Muscle layer of duodenum (tissue), 2 donors: ENCODE results near the gene PTGS1.
"Not testable (repeated sequence)": the region's sequence is repeated elsewhere in the genome, so short reads cannot be mapped to it uniquely, and the experiment has no call there.

ENCODE experiments used
- H3K27ac ChIP-seq: one replicate; pipeline ENCODE4 v1.7.0; 2013; ENCODE audit warnings: mild to moderate bottlenecking, low read length
- H3K27me3 ChIP-seq: one replicate; pipeline ENCODE4 v1.7.0; 2013; ENCODE audit warnings: low read depth, mild to moderate bottlenecking, control low read depth, low read length
- H3K36me3 ChIP-seq, 2 donors: one replicate each; pipeline ENCODE4 v1.7.0; 2013; ENCODE audit warnings: low read length in 2 of 2, control low read depth in 1 of 2, mild to moderate bottlenecking in 1 of 2; ENCODE audit not compliant: insufficient read depth in 2 of 2, control insufficient read depth in 1 of 2
- H3K4me1 ChIP-seq, 2 donors: one replicate each; pipeline ENCODE4 v1.7.0; 2013; ENCODE audit warnings: low read length in 2 of 2, mild to moderate bottlenecking in 2 of 2, control low read depth in 1 of 2, moderate library complexity in 1 of 2; ENCODE audit not compliant: insufficient read depth in 2 of 2, control insufficient read depth in 1 of 2
- H3K4me3 ChIP-seq, 2 donors: one replicate each; pipeline ENCODE4 v1.7.0; 2013; ENCODE audit warnings: low read length in 2 of 2, low read depth in 1 of 2, mild to moderate bottlenecking in 1 of 2
- H3K9me3 ChIP-seq, 2 donors: one replicate each; pipeline ENCODE4 v1.7.0; 2013; ENCODE audit warnings: low read length in 2 of 2, control low read depth in 1 of 2, mild to moderate bottlenecking in 1 of 2; ENCODE audit not compliant: control insufficient read depth in 1 of 2
- donor health status: healthy.

Gene PTGS1

DNA sequence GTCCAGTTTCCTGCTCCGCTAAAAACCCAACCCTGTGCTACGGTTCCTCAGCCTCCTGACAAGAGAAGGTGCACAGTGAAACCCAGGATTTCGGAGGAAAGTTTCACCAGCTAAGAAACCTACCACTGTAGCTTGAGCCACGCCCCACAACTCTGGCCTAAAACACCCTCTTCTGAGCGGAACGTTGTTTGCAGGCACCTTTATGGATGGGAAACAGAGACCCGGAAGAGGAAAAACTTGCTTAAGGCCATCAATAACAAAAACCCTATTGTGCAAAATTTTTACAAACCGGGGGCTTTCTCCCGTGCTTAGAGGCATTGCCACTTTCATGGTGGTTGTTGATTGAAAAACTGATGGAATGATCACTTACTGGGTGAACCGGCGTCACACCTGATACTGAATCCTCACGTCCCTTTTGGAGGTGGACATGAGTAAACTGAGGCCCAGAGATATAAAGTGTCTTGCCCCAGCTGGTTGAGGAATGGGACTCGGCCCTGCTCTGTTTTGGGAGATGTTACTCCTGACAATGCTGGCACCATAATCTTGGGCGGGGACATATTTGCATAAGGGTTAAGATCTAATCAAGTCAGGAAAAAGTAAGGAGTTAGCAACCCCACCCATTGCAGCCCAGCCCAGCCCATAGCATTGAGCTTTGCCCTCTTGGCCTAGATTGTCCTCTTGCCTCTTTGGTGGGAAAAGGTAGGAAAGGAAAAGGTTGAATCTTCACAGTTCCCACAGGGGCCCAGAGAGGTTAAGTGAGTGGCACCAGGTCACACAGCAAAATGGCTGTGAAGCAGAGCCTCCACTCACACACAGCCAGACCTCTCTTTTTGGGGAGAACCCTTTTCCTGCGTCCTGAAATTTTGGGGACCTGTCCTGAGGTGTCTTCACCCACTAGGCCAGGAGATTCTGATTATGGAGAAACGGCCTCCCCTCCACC lies 23.2 kb upstream of the PTGS1 start:
- Histone ChIP-seq H3K4me3 (peak overlapping the region; percentile 63 to 67), H3K27ac (no peak overlapping the region), H3K4me1 (peaks cover 0 to 12% of the 10 kb centered on the region in 2 donors), H3K36me3 (no peaks in the 10 kb centered on the region), H3K27me3 (no peaks in the 10 kb centered on the region), H3K9me3 (no peaks in the 10 kb centered on the region)

DNA sequence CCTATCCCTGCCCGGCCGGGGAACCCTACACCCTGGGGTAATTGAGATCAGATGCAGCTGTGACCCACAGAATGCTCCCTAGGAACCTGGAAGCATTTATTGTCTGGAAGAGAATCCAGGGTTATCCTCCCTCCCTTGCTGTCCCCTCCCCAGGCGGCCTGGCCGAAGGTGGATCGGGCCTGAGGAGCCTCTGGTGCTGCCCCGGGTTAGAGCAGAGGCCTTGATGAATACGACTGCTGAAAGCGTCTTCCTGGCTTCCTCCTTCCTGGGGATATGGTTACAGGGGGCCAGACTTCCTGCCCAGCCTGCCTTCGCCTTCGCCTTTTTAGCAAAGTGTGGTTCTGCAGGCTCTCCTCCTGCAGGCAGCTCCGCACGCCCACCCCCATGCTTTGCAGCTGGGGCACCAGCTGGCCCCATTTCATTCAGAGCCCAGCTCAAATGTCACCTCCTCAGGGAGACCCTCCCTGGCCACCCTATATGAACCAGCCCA lies 22.5 kb upstream of the PTGS1 start:
- Histone ChIP-seq H3K27ac (no peak overlapping the region), H3K4me1 (peaks cover 0 to 12% of the 10 kb centered on the region in 2 donors), H3K36me3 (no peaks in the 10 kb centered on the region), H3K27me3 (no peaks in the 10 kb centered on the region), H3K9me3 (no peaks in the 10 kb centered on the region), H3K4me3 (no peak overlapping the region)

DNA sequence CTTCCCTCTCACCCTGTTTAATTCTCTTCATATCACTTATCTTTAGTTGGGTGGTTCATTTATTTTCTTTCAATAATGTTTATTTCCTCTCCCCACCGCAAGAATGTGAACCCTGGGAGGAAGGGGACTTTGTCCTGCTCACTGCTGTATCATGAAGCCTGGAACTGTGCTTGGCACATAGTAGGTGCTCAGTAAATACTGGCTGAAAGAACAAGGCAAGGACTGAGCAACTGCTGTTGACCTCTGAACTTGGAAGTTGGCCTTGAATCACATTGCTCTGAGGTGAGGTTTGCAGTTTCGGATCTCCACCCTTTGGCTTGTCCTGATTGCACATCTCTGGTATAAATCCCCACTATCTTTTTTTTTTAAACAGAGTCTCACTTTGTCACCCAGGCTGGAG lies 22.0 kb upstream of the PTGS1 start:
- H3K4me1 ChIP-seq = peaks cover 0 to 12% of the 10 kb centered on the region in 2 donors

DNA sequence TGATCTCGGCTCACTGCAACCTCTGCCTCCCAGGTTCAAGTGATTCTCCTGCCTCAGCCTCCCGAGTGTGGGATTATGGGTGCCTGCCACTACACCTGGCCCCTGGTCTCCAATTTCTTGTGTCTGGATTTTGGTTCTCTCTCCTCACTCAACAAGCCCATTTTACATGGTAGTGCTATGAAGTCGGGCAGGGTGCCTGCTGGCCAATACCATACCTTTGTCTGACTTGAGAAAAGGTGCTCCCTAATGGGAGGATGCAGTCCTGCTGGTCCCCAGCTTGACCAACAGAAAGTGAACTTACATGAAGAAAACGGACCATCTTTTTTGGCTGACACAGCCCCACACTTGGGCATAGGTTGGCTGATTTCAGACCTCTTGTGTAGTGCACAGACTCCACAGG lies 21.6 kb upstream of the PTGS1 start:
- Histone ChIP-seq H3K4me3 (no peak overlapping the region), H3K4me1 (peaks cover 0 to 12% of the 10 kb centered on the region in 2 donors), H3K27me3 (no peaks in the 10 kb centered on the region), H3K27ac (no peak overlapping the region), H3K36me3 (no peaks in the 10 kb centered on the region), H3K9me3 (no peaks in the 10 kb centered on the region)

More for the DNA sequence above, 22.0 kb upstream of the PTGS1 start:
- Histone ChIP-seq H3K9me3 (no peaks in the 10 kb centered on the region), H3K36me3 (no peaks in the 10 kb centered on the region), H3K4me3 (no peak overlapping the region), H3K27ac (no peak overlapping the region), H3K27me3 (no peaks in the 10 kb centered on the region)

DNA sequence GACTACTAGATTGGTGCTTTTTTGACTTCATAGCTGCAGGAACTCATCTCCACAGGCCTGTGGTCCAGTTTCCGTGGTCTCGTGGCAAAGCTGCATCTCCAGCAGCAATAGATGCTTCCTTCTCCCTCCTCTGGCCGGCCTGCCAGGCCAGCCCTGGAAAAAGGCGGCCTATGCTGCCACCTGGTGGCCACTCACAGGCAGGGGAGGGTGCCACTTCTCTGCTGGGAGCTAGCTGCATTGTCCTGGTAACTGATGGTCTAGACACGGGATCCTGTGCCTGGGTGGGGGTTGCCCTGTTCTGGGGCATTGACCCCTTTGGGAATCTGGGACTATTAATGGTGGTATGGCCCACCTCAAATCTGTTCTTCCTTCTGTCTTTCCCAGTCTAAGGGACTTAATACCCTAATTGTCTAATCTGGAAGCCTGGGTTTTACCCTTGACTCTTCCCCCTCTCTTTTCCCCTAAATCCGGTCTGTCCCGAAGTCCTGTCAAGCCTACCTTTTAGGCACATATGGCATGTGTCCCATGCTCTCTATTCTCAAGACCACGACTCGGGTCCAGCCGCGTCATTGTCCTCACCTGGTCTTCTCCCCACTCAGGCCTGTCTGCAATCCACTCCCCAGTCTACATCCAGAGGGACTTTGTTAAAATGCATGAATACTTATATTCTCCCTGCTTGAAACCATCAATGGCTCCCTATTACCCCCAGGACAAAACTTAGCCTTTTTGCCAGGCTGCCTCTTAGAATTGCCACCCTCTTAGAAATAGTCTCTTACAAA lies 20.1 kb upstream of the PTGS1 start:
- Histone ChIP-seq H3K36me3 (no peaks in the 10 kb centered on the region), H3K4me3 (no peak overlapping the region), H3K27ac (no peak overlapping the region), H3K9me3 (no peaks in the 10 kb centered on the region), H3K27me3 (no peaks in the 10 kb centered on the region), H3K4me1 (peaks cover 0 to 12% of the 10 kb centered on the region in 2 donors)

DNA sequence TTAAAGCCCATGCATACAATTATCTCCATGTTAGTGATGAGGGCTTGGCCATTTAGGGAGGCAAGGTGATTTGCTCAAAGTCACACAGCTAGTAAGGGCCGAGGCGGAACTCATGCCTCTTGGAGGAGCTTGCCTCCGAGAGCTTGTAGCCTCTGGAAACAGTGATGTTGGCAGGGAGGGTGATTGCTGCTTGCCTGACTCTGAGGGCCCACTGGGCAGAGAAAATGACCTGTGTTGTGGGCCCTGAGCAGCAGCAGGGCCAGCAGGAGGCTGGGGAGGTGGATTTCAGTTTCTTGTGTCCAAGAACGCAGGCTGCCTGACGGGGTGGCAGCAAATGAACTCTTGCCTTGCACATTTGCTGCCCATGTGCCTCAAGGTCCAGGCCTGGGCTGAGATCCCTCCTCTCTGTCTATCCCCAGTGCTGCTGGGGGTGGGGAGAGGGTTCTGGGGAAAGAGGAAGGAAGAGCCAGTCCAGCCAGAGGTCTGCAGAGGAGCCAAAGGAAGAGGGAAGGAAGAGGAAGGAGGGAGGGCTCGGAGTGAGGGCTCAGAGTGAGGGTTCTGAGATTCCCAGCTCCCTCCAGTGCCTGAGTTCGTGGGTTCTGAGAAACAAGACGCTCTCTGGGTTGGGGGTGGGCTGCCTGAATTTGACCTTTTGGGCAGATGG lies 16.2 kb upstream of the PTGS1 start:
- no peaks in the 10 kb centered on the region for H3K27me3 ChIP-seq
- no peaks in the 10 kb centered on the region for H3K9me3 ChIP-seq
- no peak overlapping the region for H3K4me3 ChIP-seq
- no peaks in the 10 kb centered on the region for H3K36me3 ChIP-seq
- H3K4me1 ChIP-seq = no peaks in the 10 kb centered on the region
- H3K27ac ChIP-seq = no peak overlapping the region

DNA sequence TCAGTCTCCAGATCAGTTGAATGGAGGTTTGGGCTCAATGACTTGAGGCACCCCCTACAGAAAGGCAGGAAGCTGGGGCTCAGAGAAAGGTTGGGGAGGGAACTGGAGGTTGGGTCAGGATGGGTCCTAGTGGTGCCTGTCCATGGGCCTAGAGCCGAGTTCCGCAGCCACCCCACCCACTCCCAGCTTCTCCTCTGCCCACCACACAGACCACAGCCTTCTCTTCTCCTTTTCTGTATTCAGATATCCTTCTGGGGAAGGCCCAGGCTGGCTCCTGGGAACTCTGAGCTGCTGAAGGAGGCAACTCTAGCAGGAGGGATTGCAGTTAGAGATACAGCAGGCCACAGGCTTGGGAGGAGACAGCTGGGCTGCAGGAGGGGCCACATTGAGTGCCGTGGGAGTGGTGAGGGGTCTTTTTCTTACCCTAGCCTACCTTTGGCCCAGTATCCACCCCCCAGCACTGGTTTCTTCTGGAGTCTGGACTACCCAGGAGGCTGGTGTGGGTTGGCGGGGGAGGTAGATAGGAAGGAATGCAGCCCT lies 15.4 kb upstream of the PTGS1 start:
- Histone ChIP-seq H3K27ac (no peak overlapping the region), H3K4me3 (no peak overlapping the region), H3K4me1 (no peaks in the 10 kb centered on the region), H3K27me3 (no peaks in the 10 kb centered on the region), H3K36me3 (no peaks in the 10 kb centered on the region), H3K9me3 (no peaks in the 10 kb centered on the region)

DNA sequence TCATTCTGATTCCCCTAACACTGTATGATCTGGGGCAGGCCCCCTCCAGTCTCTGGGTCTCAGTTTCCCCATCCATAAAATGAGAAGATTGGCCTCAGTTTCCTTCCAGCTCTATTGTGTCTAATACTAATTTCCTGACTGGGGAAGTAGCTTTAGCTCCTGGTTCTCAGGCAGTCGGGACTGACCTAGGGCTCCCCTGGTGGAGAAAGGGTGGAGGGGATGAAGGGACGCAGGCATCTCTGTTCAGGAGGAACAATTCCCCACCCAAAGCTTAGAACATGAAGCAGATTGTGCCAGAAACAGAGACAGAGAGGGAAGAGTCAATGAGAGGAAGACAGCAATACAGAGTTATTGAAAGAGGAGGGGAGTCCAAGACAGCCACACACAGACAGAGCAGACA lies 14.2 kb upstream of the PTGS1 start:
- Histone ChIP-seq H3K27me3 (no peaks in the 10 kb centered on the region), H3K4me3 (no peak overlapping the region), H3K4me1 (no peaks in the 10 kb centered on the region), H3K9me3 (no peaks in the 10 kb centered on the region), H3K36me3 (no peaks in the 10 kb centered on the region), H3K27ac (no peak overlapping the region)

DNA sequence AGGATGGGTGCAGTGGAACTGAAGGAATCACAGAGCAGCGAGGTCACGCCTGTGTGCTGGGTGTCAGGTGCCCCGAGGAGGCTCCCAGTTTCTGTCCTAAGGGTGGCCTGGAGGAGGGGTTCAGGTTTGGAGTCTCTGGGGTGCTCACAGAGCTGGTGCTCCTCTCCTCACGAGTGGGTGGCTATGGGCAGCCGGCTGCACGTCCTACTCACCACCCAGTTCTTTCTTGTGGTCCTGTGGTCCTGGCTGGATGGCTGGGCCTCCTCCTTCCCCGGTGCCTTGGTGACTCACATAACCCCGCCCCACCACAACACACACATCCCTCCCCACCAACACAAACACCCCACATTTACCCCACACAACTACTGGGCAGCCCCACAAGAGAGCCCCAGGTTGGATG lies 9.9 kb upstream of the PTGS1 start:
- Histone ChIP-seq H3K9me3 (no peaks in the 10 kb centered on the region), H3K4me3 (no peak overlapping the region), H3K4me1 (no peaks in the 10 kb centered on the region), H3K27ac (no peak overlapping the region), H3K36me3 (no peaks in the 10 kb centered on the region), H3K27me3 (no peaks in the 10 kb centered on the region)

DNA sequence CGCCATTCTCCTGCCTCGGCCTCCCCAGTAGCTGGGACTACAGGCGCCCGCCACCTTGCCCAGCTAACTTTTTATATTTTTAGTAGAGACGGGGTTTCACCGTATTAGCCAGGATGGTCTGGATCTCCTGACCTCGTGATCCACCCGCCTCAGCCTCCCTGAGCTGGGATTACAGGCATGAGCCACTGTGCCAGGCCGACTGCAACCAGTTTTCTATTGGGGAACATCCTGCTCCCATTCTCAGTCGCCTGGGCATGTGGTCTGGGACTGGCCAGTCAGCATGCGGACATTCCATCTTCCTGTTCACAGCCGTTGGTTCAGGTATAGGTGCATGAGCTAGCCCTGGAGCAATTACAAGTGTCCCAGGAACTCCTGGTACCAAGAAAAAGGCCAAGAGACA lies 7.7 kb upstream of the PTGS1 start:
- H3K36me3 ChIP-seq, H3K27ac ChIP-seq, H3K9me3 ChIP-seq, H3K4me1 ChIP-seq, H3K4me3 ChIP-seq, H3K27me3 ChIP-seq: not testable (repeated sequence)
